GM12878 (cell line): ENCODE measurements around the gene AKAP14. TPM values are rescaled to one million over a fixed set of nuclear protein-coding genes. Genes with fewer than 3 reads are reported as not detected.
A peak's percentile ranks its signal among the peaks of the same experiment; 100 is the strongest.

Experiments used
- CHD1 ChIP-seq: IDR thresholded peaks from 2 replicates; pipeline ENCODE4 v1.6.1; 2012; ENCODE audit warnings: low read depth, low read length, improper control_type of control experiment
- CUX1 ChIP-seq: IDR thresholded peaks from 2 replicates; pipeline ENCODE4 v1.6.1; 2012; ENCODE audit warnings: improper control_type of control experiment, low read depth, low read length; ENCODE audit not compliant: insufficient replicate concordance
- TCF12 ChIP-seq: IDR thresholded peaks from 2 replicates; pipeline ENCODE4 v1.6.1; 2011; ENCODE audit warnings: low read depth, mild to moderate bottlenecking, low read length
- ZBTB11 ChIP-seq: fragments of 450-650 bp; formaldehyde crosslinking; IDR thresholded peaks from 2 replicates; pipeline ENCODE4 v1.5.0; 2022; ENCODE audit warnings: mild to moderate bottlenecking, missing genetic modification characterization
- polyA plus RNA-seq, 11 experiments: library from polyadenylated mRNA; depleted of rRNA in 4 of 11; unstranded in 6 of 11; stranded (reverse) in 5 of 11; fragments of >200 nt; fragmentation: Nextera tagmentation in 4 of 11; fragmentation: Illumina TruSeq in 1 of 11; extraction: Ambion mirVana in 4 of 11; extraction: Trizol in 1 of 11; gene quantifications; 1 replicate in 1 of 11; 2 replicates in 10 of 11; pipeline versions ENCODE4 v1.2.1 to v1.2.3, GENCODE V29; 2011 to 2016; ENCODE audit warnings: inconsistent platforms in 2 of 11, missing spikeins in 2 of 11, low read depth in 1 of 11
- total RNA-seq, 4 experiments: library from RNA; depleted of rRNA in 3 of 4; stranded (reverse); fragments of >200 nt in 3 of 4; fragmentation: Illumina TruSeq in 1 of 4; extraction: Trizol in 1 of 4; gene quantifications; 2 replicates each; pipeline versions ENCODE4 v1.2.1 to v1.2.3, GENCODE V29; 2013 to 2021

The AKAP14 gene
- total and polyA plus RNA-seq, 10 of the 15 experiments (the other 5 are each of a cell fraction or from before 2014, with no cell fraction given) = not detected

- no peak for TF ChIP-seq CUX1
- TF ChIP-seq TCF12 = 0 out of 2 replicates have a peak, but pooled peaks have one; percentile 46
- no peak for TF ChIP-seq CHD1
- no peak for TF ChIP-seq ZBTB11 (CRISPR knock-in tag)
Observed at GRCh38 chrX:119880076-119880475, 15.6 kb upstream of the AKAP14 start (continued).
